PC-3 (cell line): ENCODE results near the gene CEP97. TPM values are rescaled to one million over a fixed set of nuclear protein-coding genes. Genes with fewer than 3 reads are reported as not detected.
"Not testable (repeated sequence)": the region's sequence is repeated elsewhere in the genome, so short reads cannot be mapped to it uniquely, and the experiment has no call there.

Experiments
- ATAC-seq: fragments of 200-7000 bp; cut with Tn5 transposase; 2 replicates; pipeline ENCODE4 v1.9.1; 2020; ENCODE audit warnings: mild to moderate bottlenecking, moderate library complexity
- BruUV-seq: library from RNA; stranded (reverse); fragments of 400-500 nt; replicated peaks from 2 replicates; lab custom pipeline; 2021; lab: Mats Ljungman, UMichigan
- CTCF ChIA-PET: fragments of 300-600 bp; sonication (Branson Sonifier 250); formaldehyde crosslinking; loops from one replicate; lab custom pipeline; 2022; ENCODE audit warnings: antibody characterized with exemption; lab: Charles Lee
- POLR2A ChIA-PET: fragments of 300-600 bp; sonication (Branson Sonifier 250); formaldehyde crosslinking; loops from one replicate; lab custom pipeline; 2022; ENCODE audit warnings: antibody characterized with exemption; ENCODE audit not compliant: unreplicated experiment; lab: Charles Lee
- DNase-seq: peaks from one replicate; pipeline ENCODE4 v3.0.0-alpha.2; 2015
- H2AFZ ChIP-seq: fragments of 300-600 bp; sonication (generic); 2 replicates; pipeline ENCODE4 v1.6.0; 2016; ENCODE audit warnings: antibody characterized with exemption, low read length
- H3F3A ChIP-seq: fragments of 300-600 bp; sonication (generic); one replicate; pipeline ENCODE4 v1.6.0; 2017; ENCODE audit warnings: antibody characterized with exemption, low read length, control low read depth, mild to moderate bottlenecking; ENCODE audit not compliant: unreplicated experiment
- H3K27ac ChIP-seq: fragments of 300-600 bp; sonication (generic); 2 replicates; pipeline ENCODE4 v1.5.1; 2016; ENCODE audit warnings: mild to moderate bottlenecking, low read length
- H3K27me3 ChIP-seq: fragments of 300-600 bp; sonication (generic); 2 replicates; pipeline ENCODE4 v1.6.1; 2016; ENCODE audit warnings: low read length, mixed read lengths
- H3K36me3 ChIP-seq: fragments of 300-600 bp; sonication (generic); 2 replicates; pipeline ENCODE4 v1.6.1; 2016; ENCODE audit warnings: low read depth, mixed run types, low read length, mixed read lengths
- H3K4me1 ChIP-seq: fragments of 300-600 bp; sonication (generic); 2 replicates; pipeline ENCODE4 v1.5.1; 2016; ENCODE audit warnings: low read length; ENCODE audit not compliant: insufficient read depth
- H3K4me2 ChIP-seq: fragments of 300-600 bp; sonication (generic); 2 replicates; pipeline ENCODE4 v1.6.0; 2016; ENCODE audit warnings: low read length
- H3K4me3 ChIP-seq: fragments of 300-600 bp; sonication (generic); 2 replicates; pipeline ENCODE4 v1.5.1; 2016; ENCODE audit warnings: mild to moderate bottlenecking, low read length, mixed read lengths
- H3K79me2 ChIP-seq: fragments of 300-600 bp; sonication (generic); 2 replicates; pipeline ENCODE4 v1.6.1; 2017; ENCODE audit warnings: low read length, mixed read lengths
- H3K9ac ChIP-seq: fragments of 300-600 bp; sonication (generic); 2 replicates; pipeline ENCODE4 v1.6.0; 2016; ENCODE audit warnings: mild to moderate bottlenecking, low read length
- H3K9me2 ChIP-seq: fragments of 300-600 bp; sonication (generic); replicated peaks from 2 replicates; pipeline ENCODE4 v1.6.1; 2016; ENCODE audit warnings: mixed run types, low read length, mixed read lengths
- H3K9me3 ChIP-seq: fragments of 300-600 bp; sonication (generic); 2 replicates; pipeline ENCODE4 v1.6.1; 2016; ENCODE audit warnings: low read length, mixed read lengths
- H4K20me1 ChIP-seq: fragments of 300-600 bp; sonication (generic); 2 replicates; pipeline ENCODE4 v1.6.1; 2016; ENCODE audit warnings: low read length, mixed read lengths
- CTCF ChIP-seq: fragments of 300-600 bp; sonication (generic); conservative IDR thresholded peaks from 2 replicates; pipeline ENCODE4 v1.5.1; 2017; ENCODE audit warnings: antibody characterized with exemption, low read depth, mild to moderate bottlenecking, low read length
- EZH2 ChIP-seq: fragments of 300-600 bp; sonication (generic); IDR thresholded peaks from one replicate; pipeline ENCODE4 v1.6.1; 2017; ENCODE audit warnings: antibody characterized with exemption, mild to moderate bottlenecking, low read length; ENCODE audit not compliant: unreplicated experiment
- EZH2phosphoT487 ChIP-seq: fragments of 300-600 bp; sonication (generic); IDR thresholded peaks from 2 replicates; pipeline ENCODE4 v1.6.1; 2018; ENCODE audit warnings: mild to moderate bottlenecking, antibody characterized with exemption, low read length, borderline replicate concordance
- intact Hi-C: fragments of 100-400 bp; cut with micrococcal nuclease; formaldehyde crosslinking; loops from 2 replicates; pipeline ENCODE4 v1.9.0; 2023
- total RNA-seq: library from RNA; depleted of rRNA; stranded (reverse); fragments of >200 nt; gene quantifications from 2 replicates; pipeline ENCODE4 v1.2.3, GENCODE V29; 2014

Gene CEP97
- total RNA-seq, 1 experiment from 2014 or later: 12.1 TPM

GRCh38 chr3:101762041-101762646, 37.7 kb downstream of the CEP97 start:
- Histone ChIP-seq H3K9me2 (no peaks in the 10 kb centered on the region), H2AFZ (no peak overlapping the region), H3F3A (no peaks in the 10 kb centered on the region), H3K27ac (peak overlapping the region; percentile 31; the same call in 1 of the 2 replicates), H3K9ac (no peak overlapping the region), H4K20me1 (no peaks in the 10 kb centered on the region), H3K4me2 (peak overlapping the region; percentile 30), H3K36me3 (peaks cover 40% of the 10 kb centered on the region), H3K27me3 (no peaks in the 10 kb centered on the region), H3K79me2 (no peaks in the 10 kb centered on the region), H3K9me3 (no peaks in the 10 kb centered on the region), H3K4me1 (peaks cover 11% of the 10 kb centered on the region), H3K4me3 (no peak overlapping the region)
- intact Hi-C loops: no loop called here
- ChIA-PET CTCF (no interaction called here), POLR2A (no interaction called here)
- ATAC-seq (peak; percentile 86), DNase-seq (peak; percentile 50)
- no TSS peak for BruUV-seq
- TF ChIP-seq EZH2phosphoT487: no peak
- no peak for TF ChIP-seq CTCF
- TF ChIP-seq EZH2: no peak

- H4K20me1 ChIP-seq, H3K4me3 ChIP-seq, H3K9ac ChIP-seq, H3K4me2 ChIP-seq, H2AFZ ChIP-seq, DNase-seq, H3K27me3 ChIP-seq, H3F3A ChIP-seq, CTCF ChIA-PET, H3K9me2 ChIP-seq, H3K36me3 ChIP-seq, H3K27ac ChIP-seq, ATAC-seq, BruUV-seq, POLR2A ChIA-PET, intact Hi-C loops, H3K9me3 ChIP-seq: not testable (repeated sequence)
- Histone ChIP-seq H3K79me2 (peaks cover 28% of the 10 kb centered on the region), H3K4me1 (peaks cover 23% of the 10 kb centered on the region)
Observed at GRCh38 chr3:101777745-101778281, 53.4 kb downstream of the CEP97 start.

- Histone ChIP-seq H3K79me2 (peaks cover 28% of the 10 kb centered on the region), H3K9me3 (no peaks in the 10 kb centered on the region), H3K4me3 (peak overlapping the region; percentile 81), H3K4me1 (peaks cover 23% of the 10 kb centered on the region), H3F3A (no peaks in the 10 kb centered on the region), H3K9me2 (no peaks in the 10 kb centered on the region), H3K27ac (no peak overlapping the region), H2AFZ (peak overlapping the region; percentile 91), H3K36me3 (peaks cover 2% of the 10 kb centered on the region), H3K9ac (peak overlapping the region; percentile 58; the same call in 1 of the 2 replicates), H4K20me1 (no peaks in the 10 kb centered on the region), H3K27me3 (no peaks in the 10 kb centered on the region), H3K4me2 (peak overlapping the region; percentile 94)
- intact Hi-C loops: no loop called here
- ATAC-seq (peak; percentile 3), DNase-seq (no peak)
- BruUV-seq: TSS peak; percentile 93
- no peak for TF ChIP-seq CTCF
- no peak for TF ChIP-seq EZH2phosphoT487
- no peak for TF ChIP-seq EZH2
- CTCF ChIA-PET: interaction anchor here (0.5 kb wide), 1 partner anchor 39 kb away, joined by 6 read pairs; no protein-coding TSS in a partner anchor
- POLR2A ChIA-PET: interaction anchor here (0.6 kb wide), 1 partner anchor 702 kb away, joined by 3 read pairs; no protein-coding TSS in a partner anchor
Observed at GRCh38 chr3:101778385-101779046, 54.1 kb downstream of the CEP97 start.
